HG02870 (cell line): Measurements from ENCODE around the gene HES5.
"Not testable (repeated sequence)": the region's sequence is repeated elsewhere in the genome, so short reads cannot be mapped to it uniquely, and the experiment has no call there.

Experiments
- ATAC-seq: cut with Tn5 transposase; IDR thresholded peaks from one replicate; pipeline ENCODE4 v1.9.1; 2021; ENCODE audit warnings: mild to moderate bottlenecking, moderate library complexity; ENCODE audit not compliant: unreplicated experiment

The HES5 gene, protein sequence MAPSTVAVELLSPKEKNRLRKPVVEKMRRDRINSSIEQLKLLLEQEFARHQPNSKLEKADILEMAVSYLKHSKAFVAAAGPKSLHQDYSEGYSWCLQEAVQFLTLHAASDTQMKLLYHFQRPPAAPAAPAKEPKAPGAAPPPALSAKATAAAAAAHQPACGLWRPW

DNA sequence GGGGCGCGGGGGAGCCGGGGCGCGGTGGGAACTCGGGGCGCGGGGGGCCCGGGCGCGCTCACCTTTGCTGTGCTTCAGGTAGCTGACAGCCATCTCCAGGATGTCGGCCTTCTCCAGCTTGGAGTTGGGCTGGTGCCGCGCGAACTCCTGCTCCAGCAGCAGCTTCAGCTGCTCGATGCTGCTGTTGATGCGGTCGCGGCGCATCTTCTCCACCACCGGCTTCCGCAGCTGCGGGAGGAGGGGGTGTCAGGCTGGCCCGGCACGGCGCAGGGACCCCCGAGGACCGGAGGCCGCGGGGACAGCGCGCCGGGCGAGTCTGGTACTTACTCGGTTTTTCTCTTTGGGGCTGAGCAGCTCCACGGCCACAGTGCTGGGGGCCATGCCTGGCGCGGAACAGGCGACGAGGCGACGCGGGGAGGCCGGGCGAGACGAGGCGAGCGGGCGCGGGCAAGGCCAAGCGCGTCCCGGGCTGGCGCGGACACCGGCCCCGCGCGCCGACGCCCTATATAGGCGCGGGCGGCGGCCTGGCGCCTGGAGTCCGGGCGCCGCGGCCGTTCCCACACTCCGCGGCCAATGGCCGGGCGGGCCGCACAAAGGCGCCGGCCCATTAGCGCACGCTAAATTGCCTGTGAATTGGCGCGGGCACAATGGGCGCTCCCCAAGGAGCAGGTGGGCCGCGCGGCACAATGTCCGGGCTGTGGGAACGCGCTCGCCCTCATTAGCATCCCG, at the start of gene HES5:
Gene HES5 (minus strand): TSS at position 480 of the 729 bp plus-strand sequence. CDS start 99 bp downstream, at position 381.
- no peak for ATAC-seq

DNA sequence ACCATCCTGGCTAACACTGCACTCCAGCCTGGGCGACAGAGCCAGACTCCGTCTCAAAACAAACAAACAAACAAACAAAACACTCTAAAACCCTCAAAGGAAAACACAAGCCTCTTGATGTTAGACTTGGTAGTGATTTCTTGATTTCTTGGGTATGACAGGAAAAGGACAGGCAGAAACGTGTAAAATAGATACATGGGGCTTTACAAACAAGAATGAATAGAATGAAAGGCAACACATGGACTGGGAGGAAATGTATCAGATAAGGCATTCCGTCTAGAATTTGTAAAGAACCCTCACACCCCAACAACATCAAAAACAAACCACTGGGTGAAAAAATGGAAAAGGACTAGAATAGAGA, 48.7 kb upstream of the HES5 start:
- no peak for ATAC-seq

- ATAC-seq, result peak; percentile 46
Measured at GRCh38 chr1:2577565-2578075, 47.6 kb upstream of the HES5 start.

DNA sequence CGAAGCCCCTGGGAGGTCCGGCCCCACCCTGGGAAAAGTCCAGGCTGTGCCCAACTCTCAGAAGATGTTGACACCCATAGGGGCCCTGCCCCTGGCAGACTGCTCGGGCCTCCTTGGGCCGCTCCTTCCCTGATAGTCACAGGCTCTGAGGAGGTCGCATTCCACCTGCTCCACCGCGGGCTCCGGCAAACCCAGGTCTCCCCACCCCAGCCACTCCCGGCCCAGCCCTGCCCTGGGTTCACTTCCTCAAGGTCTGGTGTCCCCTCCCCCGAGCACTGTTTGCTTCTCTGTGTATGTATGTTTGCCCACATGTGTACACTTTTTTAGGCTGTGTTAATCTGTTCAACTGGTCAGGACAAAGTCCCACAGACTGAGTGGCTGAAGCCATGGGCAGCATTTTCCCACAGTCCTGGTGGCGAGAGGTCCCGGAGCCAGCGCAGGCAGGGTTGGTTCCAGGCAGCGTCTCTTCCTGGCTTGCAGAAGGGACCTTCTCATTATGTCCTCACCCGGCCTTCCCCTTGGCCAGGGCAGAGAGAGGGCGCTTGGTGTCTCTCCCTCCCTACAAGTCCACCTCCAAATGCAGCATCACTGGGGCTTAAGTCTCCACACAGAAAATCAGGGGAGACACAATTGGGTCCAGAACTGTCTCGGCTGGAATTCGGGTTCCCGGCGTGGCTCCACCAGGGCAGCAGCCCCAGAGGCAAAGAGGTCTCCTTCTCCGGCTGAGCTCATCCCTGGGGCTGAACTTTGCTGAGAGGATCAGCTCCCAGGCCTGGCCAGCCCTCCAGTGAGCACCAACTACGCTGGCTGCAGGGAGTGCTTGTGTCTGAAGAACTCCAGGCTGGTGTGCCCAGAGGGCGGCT, 46.0 kb upstream of the HES5 start:
- no peak for ATAC-seq

GRCh38 chr1:2574350-2574749, 44.3 kb upstream of the HES5 start:
- no peak for ATAC-seq

DNA sequence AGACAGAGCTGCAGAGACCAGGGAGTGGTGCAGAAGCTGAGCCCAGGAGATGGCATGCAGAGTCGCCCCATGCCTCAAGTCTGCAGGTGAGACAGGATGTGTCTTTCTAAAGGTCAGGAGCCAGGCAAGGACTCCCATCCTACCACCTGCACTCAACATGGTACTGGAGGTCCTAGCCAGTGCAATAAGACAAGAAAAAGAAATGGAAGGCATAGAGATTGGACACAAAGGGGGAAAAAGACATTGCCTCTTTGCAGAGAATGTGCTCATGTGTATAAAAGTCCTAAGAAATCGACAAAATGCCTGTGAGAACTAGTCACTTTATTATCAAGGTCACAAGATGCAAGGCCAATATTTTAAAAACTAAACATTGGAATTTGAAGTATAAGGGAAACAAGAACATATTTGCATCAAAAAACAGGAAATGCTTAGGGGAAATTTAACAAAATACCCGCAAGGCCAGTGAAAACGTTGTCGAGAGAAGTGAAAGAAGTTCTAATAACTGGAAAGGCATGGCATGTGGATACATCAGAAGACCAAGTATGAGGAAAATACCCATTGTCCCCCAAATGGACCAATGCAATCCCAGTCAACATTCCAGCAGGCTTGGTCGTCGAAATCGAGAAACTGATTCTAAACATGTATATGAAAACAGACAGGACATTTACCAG, 43.3 kb upstream of the HES5 start:
- ATAC-seq, result no peak

- no peak for ATAC-seq
Measured at GRCh38 chr1:2571348-2571747, 41.3 kb upstream of the HES5 start.

DNA sequence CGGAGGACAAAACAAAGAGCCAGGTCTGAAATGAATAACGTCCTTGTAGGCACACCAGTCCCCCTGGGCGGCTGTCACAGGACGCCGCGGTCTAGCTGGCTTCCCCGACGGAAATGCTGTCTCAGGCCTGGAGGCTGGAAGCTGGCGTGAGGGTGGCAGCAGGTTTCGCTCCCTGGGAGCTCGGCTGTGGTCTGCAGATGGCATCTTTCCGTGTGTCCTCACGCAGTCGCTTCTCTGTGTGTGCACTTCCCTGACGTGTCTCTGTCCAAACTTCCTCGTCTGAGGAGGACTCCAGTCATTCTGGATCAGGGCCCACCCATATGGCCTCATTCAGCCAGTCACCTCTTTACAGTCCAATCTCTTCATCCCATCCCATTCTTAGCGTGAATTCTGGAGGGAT, 40.3 kb upstream of the HES5 start:
- no peak for ATAC-seq

GRCh38 chr1:2569703-2570102, 39.6 kb upstream of the HES5 start:
- not testable (repeated sequence) for ATAC-seq

GRCh38 chr1:2569060-2569459, 39.0 kb upstream of the HES5 start:
- ATAC-seq, result no peak

- not testable (repeated sequence) for ATAC-seq
Measured at GRCh38 chr1:2568187-2568816, 38.2 kb upstream of the HES5 start.

- no peak for ATAC-seq
Measured at GRCh38 chr1:2567083-2567679, 37.1 kb upstream of the HES5 start.

GRCh38 chr1:2566101-2567045, 36.3 kb upstream of the HES5 start:
- ATAC-seq, result no peak

GRCh38 chr1:2564815-2565374, 34.8 kb upstream of the HES5 start:
- no peak for ATAC-seq

DNA sequence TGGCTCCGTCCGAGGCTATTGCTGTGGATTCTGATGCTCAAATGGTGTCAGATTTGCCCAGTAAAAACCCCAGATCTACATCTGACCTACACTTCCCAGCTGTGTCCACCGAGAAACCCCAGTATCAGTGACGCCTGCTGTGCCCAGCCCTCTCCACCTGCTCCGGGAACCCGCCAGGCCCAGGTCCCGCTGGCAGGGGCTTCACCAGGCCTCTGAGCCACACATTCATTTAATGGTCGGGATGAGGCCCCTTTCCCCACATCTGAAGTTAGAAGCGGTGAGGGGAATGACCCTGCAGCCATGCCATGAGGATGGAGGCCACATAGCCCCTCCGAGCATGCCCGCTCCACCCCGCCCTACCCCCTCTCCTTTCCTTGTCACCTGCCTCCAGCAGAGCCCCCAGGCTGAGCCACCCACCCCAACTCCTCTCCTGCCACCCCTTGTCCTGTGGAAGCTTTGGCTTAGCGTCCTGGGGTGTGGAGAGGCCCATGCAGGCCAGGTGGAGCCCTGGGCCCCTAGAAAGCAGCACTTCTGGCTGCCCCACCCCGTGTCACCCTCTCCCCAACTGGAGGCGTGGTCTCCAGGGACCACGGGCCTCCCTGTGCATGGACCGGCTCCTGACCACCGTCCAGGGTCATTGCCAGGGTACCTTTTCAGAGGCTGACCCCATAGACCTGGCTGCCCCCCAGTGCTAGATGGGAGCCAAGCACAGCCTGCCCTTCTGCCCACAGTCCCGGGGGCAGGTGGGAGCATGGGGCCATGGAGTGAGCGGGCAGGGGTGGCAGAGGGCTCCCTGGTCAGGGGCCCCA, 34.1 kb upstream of the HES5 start:
- no peak for ATAC-seq

GRCh38 chr1:2563205-2563604, 33.1 kb upstream of the HES5 start:
- no peak for ATAC-seq

- ATAC-seq, result no peak
Measured at GRCh38 chr1:2561898-2562895, 32.1 kb upstream of the HES5 start.
